H1 (cell line): ENCODE results near the gene EPHA4. TPM values are rescaled to one million over a fixed set of nuclear protein-coding genes. Genes with fewer than 3 reads are reported as not detected.

Source experiments
- CTCF ChIA-PET: fragments of 300-600 bp; sonication (Branson Sonifier 250); formaldehyde crosslinking; loops from one replicate; lab custom pipeline; 2021; ENCODE audit not compliant: partially characterized antibody; lab: Charles Lee
- POLR2A ChIA-PET: fragments of 300-600 bp; sonication (Branson Sonifier 250); formaldehyde crosslinking; loops from one replicate; lab custom pipeline; 2021; ENCODE audit warnings: inconsistent platforms; ENCODE audit not compliant: partially characterized antibody; lab: Charles Lee
- DNase-seq, 2 experiments: peaks; one replicate each; pipeline versions ENCODE4 v3.0.0 to v3.0.0-alpha.2; 2010 to 2022; ENCODE audit warnings: low spot score in 2 of 2, low read depth in 1 of 2, mixed read lengths in 1 of 2
- FAIRE-seq: peaks from 2 replicates; lab custom pipeline; 2011; peaks lifted over from hg19 to GRCh38; lab: Jason Lieb, UNC
- H2AFZ ChIP-seq: 2 replicates; pipeline ENCODE4 v1.8.1; 2012; ENCODE audit warnings: low read length, inconsistent platforms
- H2AK5ac ChIP-seq: 2 replicates; pipeline ENCODE4 v1.6.1; 2013; ENCODE audit warnings: low read depth, low read length
- H2BK120ac ChIP-seq: replicated peaks from 2 replicates; pipeline ENCODE3; 2013; ENCODE audit warnings: low read depth, low read length, inconsistent platforms
- H2BK12ac ChIP-seq: 2 replicates; pipeline ENCODE4 v1.6.1; 2013; ENCODE audit warnings: low read depth, low read length
- H2BK15ac ChIP-seq: 2 replicates; pipeline ENCODE4 v1.6.1; 2013; ENCODE audit warnings: low read length
- H2BK20ac ChIP-seq: 2 replicates; pipeline ENCODE4 v1.6.1; 2013; ENCODE audit warnings: low read length
- H2BK5ac ChIP-seq: 2 replicates; pipeline ENCODE4 v1.6.1; 2013; ENCODE audit warnings: low read depth, low read length
- H3K14ac ChIP-seq: 2 replicates; pipeline ENCODE4 v1.6.1; 2013; ENCODE audit warnings: inconsistent platforms; ENCODE audit not compliant: insufficient read length
- H3K18ac ChIP-seq: 2 replicates; pipeline ENCODE4 v1.6.1; 2013; ENCODE audit warnings: low read length; ENCODE audit errors: extremely low read depth
- H3K23ac ChIP-seq: 2 replicates; pipeline ENCODE4 v1.6.1; 2013; ENCODE audit warnings: inconsistent platforms; ENCODE audit not compliant: insufficient read length
- H3K23me2 ChIP-seq: 2 replicates; pipeline ENCODE4 v1.6.1; 2013; ENCODE audit warnings: low read depth, low read length
- H3K27ac ChIP-seq: 2 replicates; pipeline ENCODE4 v1.6.1; 2011; ENCODE audit warnings: low read depth, low read length, inconsistent platforms
- H3K27me3 ChIP-seq, 4 experiments: replicated peaks in 1 of 4; 1 replicate in 1 of 4; 2 replicates in 3 of 4; pipeline versions ENCODE4 v1.6.1 to v1.8.1; 2011 to 2013; ENCODE audit warnings: low read length in 3 of 4, mild to moderate bottlenecking in 3 of 4, inconsistent platforms in 2 of 4, mixed read lengths in 2 of 4, moderate library complexity in 1 of 4; ENCODE audit not compliant: control insufficient read depth in 3 of 4, insufficient read depth in 3 of 4; ENCODE audit errors: extremely low read depth in 1 of 4
- H3K36me3 ChIP-seq, 4 experiments: 2 replicates each; pipeline versions ENCODE4 v1.6.1 to v1.8.1; 2011 to 2013; ENCODE audit warnings: mild to moderate bottlenecking in 4 of 4, low read length in 3 of 4, moderate library complexity in 2 of 4, control low read depth in 1 of 4, inconsistent platforms in 1 of 4; ENCODE audit not compliant: insufficient read depth in 4 of 4, control insufficient read depth in 2 of 4
- H3K4ac ChIP-seq: replicated peaks from 2 replicates; pipeline ENCODE3; 2013; ENCODE audit warnings: low read length, low read depth, mixed read lengths, inconsistent platforms; ENCODE audit not compliant: insufficient read length
- H3K4me1 ChIP-seq, 4 experiments: replicated peaks in 1 of 4; 1 replicate in 1 of 4; 2 replicates in 3 of 4; pipeline versions ENCODE4 v1.6.1 to v1.8.1; 2011 to 2013; ENCODE audit warnings: low read length in 3 of 4, inconsistent platforms in 2 of 4, mixed read lengths in 1 of 4; ENCODE audit not compliant: insufficient read depth in 4 of 4, control insufficient read depth in 3 of 4
- H3K4me2 ChIP-seq, 2 experiments: 2 replicates each; pipeline versions ENCODE4 v1.6.1 to v1.8.1; 2011 to 2013; ENCODE audit warnings: low read depth in 2 of 2, low read length in 2 of 2, control low read depth in 1 of 2, inconsistent platforms in 1 of 2, mild to moderate bottlenecking in 1 of 2; ENCODE audit not compliant: insufficient read depth in 1 of 2
- H3K4me3 ChIP-seq, 4 experiments: fragments of 200-600, 300-600 bp in 1 of 4; sonication (generic), shearing (Covaris generic), sonication (Bioruptor Twin) in 1 of 4; 2 replicates each; pipeline versions ENCODE4 v1.5.1 to v1.8.1; 2011 to 2016; ENCODE audit warnings: low read length in 4 of 4, low read depth in 3 of 4, control low read depth in 2 of 4, inconsistent platforms in 2 of 4, mild to moderate bottlenecking in 2 of 4, mixed read lengths in 1 of 4, moderate library complexity in 1 of 4; ENCODE audit not compliant: insufficient read depth in 2 of 4; ENCODE audit errors: extremely low read depth in 1 of 4
- H3K56ac ChIP-seq: replicated peaks from 2 replicates; pipeline ENCODE3; 2013; ENCODE audit warnings: low read depth, mild to moderate bottlenecking, mixed read lengths, low read length, inconsistent platforms; ENCODE audit not compliant: insufficient read length
- H3K79me1 ChIP-seq: 2 replicates; pipeline ENCODE4 v1.6.1; 2013; ENCODE audit warnings: low read depth, low read length, control low read depth
- H3K79me2 ChIP-seq, 2 experiments: 2 replicates each; pipeline versions ENCODE4 v1.6.1 to v1.8.1; 2012 to 2013; ENCODE audit warnings: low read length in 2 of 2, mild to moderate bottlenecking in 2 of 2, inconsistent platforms in 1 of 2; ENCODE audit not compliant: insufficient read depth in 2 of 2, control insufficient read depth in 1 of 2
- H3K9ac ChIP-seq, 4 experiments: replicated peaks in 1 of 4; 1 replicate in 1 of 4; 2 replicates in 3 of 4; pipeline versions ENCODE4 v1.6.1 to v1.8.1; 2011 to 2013; ENCODE audit warnings: low read depth in 3 of 4, low read length in 3 of 4, control low read depth in 2 of 4, mild to moderate bottlenecking in 2 of 4, moderate library complexity in 2 of 4, inconsistent platforms in 1 of 4; ENCODE audit errors: extremely low read depth in 1 of 4
- H3K9me3 ChIP-seq, 2 experiments: 2 replicates each; pipeline versions ENCODE4 v1.6.1 to v1.8.1; 2012 to 2013; ENCODE audit warnings: mild to moderate bottlenecking in 2 of 2, moderate library complexity in 2 of 2, control low read depth in 1 of 2, inconsistent platforms in 1 of 2, low read depth in 1 of 2, low read length in 1 of 2, mixed read lengths in 1 of 2; ENCODE audit not compliant: insufficient read depth in 2 of 2
- H4K20me1 ChIP-seq, 2 experiments: replicated peaks in 1 of 2; 2 replicates each; pipeline versions ENCODE3 to v1.8.1; 2011 to 2013; ENCODE audit warnings: inconsistent platforms in 2 of 2, low read length in 2 of 2, mild to moderate bottlenecking in 1 of 2; ENCODE audit not compliant: insufficient read depth in 2 of 2, control insufficient read depth in 1 of 2
- H4K5ac ChIP-seq: 2 replicates; pipeline ENCODE4 v1.6.1; 2013; ENCODE audit warnings: low read length, low read depth, mixed read lengths, inconsistent platforms; ENCODE audit not compliant: insufficient read length
- H4K8ac ChIP-seq: 2 replicates; pipeline ENCODE4 v1.8.0; 2013; ENCODE audit warnings: mild to moderate bottlenecking, moderate library complexity, low read length, inconsistent platforms; ENCODE audit not compliant: insufficient read depth; ENCODE audit errors: extremely low read depth
- H4K91ac ChIP-seq: replicated peaks from 2 replicates; pipeline ENCODE3; 2013; ENCODE audit warnings: low read length, mixed read lengths, inconsistent platforms; ENCODE audit not compliant: insufficient read length
- CBX8 ChIP-seq: fragments of 300-800, 300-1000 bp; sonication (generic); IDR thresholded peaks from 2 replicates; pipeline ENCODE4 v1.7.1; 2016; ENCODE audit warnings: low read depth, low read length, borderline replicate concordance
- CTBP2 ChIP-seq: IDR thresholded peaks from 2 replicates; pipeline ENCODE4 v1.7.0; 2011; ENCODE audit warnings: borderline replicate concordance, mild to moderate bottlenecking, moderate library complexity, mixed read lengths, low read length; ENCODE audit not compliant: insufficient read depth, insufficient read length
- KDM4A ChIP-seq: IDR thresholded peaks from one replicate; pipeline ENCODE4 v1.7.1; 2012; ENCODE audit warnings: low read depth, mild to moderate bottlenecking, moderate library complexity, low read length, inconsistent platforms; ENCODE audit not compliant: severe bottlenecking
- KDM5A ChIP-seq: fragments of 200-600 bp; IDR thresholded peaks from 2 replicates; pipeline ENCODE4 v1.7.1; 2012; ENCODE audit warnings: mild to moderate bottlenecking, low read length, inconsistent platforms, mixed read lengths
- NRF1 ChIP-seq: IDR thresholded peaks from 2 replicates; pipeline ENCODE4 v1.6.1; 2011; ENCODE audit warnings: mild to moderate bottlenecking, low read depth, low read length, improper control_type of control experiment
- PHF8 ChIP-seq: fragments of 200-600 bp; sonication (generic); conservative IDR thresholded peaks from 2 replicates; pipeline ENCODE4 v1.7.1; 2012; ENCODE audit warnings: low read depth, mild to moderate bottlenecking, inconsistent platforms, low read length, moderate library complexity
- RAD21 ChIP-seq, 2 experiments: IDR thresholded peaks in 1 of 2; conservative IDR thresholded peaks in 1 of 2; 2 replicates each; pipeline ENCODE4 v1.6.1; 2011; ENCODE audit warnings: low read depth in 2 of 2, low read length in 2 of 2, improper control_type of control experiment in 1 of 2, inconsistent platforms in 1 of 2, mild to moderate bottlenecking in 1 of 2, moderate library complexity in 1 of 2
- RBBP5 ChIP-seq: IDR thresholded peaks from 2 replicates; pipeline ENCODE4 v1.7.1; 2012; ENCODE audit warnings: low read depth, mild to moderate bottlenecking, inconsistent platforms, low read length, moderate library complexity, borderline replicate concordance
- SAP30 ChIP-seq: fragments of 300-600 bp; sonication (generic); IDR thresholded peaks from 2 replicates; pipeline ENCODE4 v1.7.1; 2012; ENCODE audit warnings: low read length, moderate library complexity, mild to moderate bottlenecking, inconsistent platforms; ENCODE audit not compliant: insufficient read depth, insufficient replicate concordance
- SP1 ChIP-seq: IDR thresholded peaks from 2 replicates; pipeline ENCODE4 v1.6.1; 2011; ENCODE audit warnings: low read depth, low read length
- SP4 ChIP-seq: IDR thresholded peaks from 2 replicates; pipeline ENCODE4 v1.6.1; 2012; ENCODE audit warnings: low read length, inconsistent platforms
- YY1 ChIP-seq: IDR thresholded peaks from 2 replicates; pipeline ENCODE4 v1.6.1; 2011; ENCODE audit warnings: low read depth, mild to moderate bottlenecking, low read length
- WGBS, 2 experiments: shearing (Covaris generic) in 1 of 2; methylation state at CpG; one replicate each; pipeline versions ENCODE4 v1.1.6 to v1.1.7; 2013 to 2015; ENCODE audit warnings: low lambda C conversion rate in 2 of 2, mixed read lengths in 2 of 2, inconsistent platforms in 1 of 2, low coverage in 1 of 2, missing lambda C conversion rate in 1 of 2; ENCODE audit not compliant: insufficient replicate concordance in 2 of 2, insufficient coverage in 1 of 2, insufficient read length in 1 of 2; ENCODE audit errors: extremely low coverage in 1 of 2, missing lambda C conversion rate in 1 of 2; 5-methylcytosine and 5-hydroxymethylcytosine counted together
- polyA plus RNA-seq, 7 experiments: library from polyadenylated mRNA; depleted of rRNA in 3 of 7; stranded (reverse) in 5 of 7; unstranded in 2 of 7; fragments of >200 nt in 5 of 7; fragments of 200-250 nt in 2 of 7; gene quantifications; 1 replicate in 5 of 7; 2 replicates in 1 of 7; 4 replicates in 1 of 7; pipeline versions ENCODE4 v1.2.1 to v1.2.3, GENCODE V29; 2011 to 2013; ENCODE audit warnings: missing spikeins in 2 of 7, mixed read lengths in 2 of 7
- total RNA-seq: library from RNA; stranded (reverse); fragmentation: NEBNext Ultra II Directional; extraction: Animal tissue kit (Norgen Biotek cat#: 25700); gene quantifications from 2 replicates; pipeline ENCODE4 v1.2.1, GENCODE V29; 2021

The EPHA4 gene
- total and polyA plus RNA-seq, 2 of the 8 experiments (the other 6 are each of a cell fraction or from before 2014, with no cell fraction given): 4.3 to 5.7 TPM

- Histone ChIP-seq H3K27me3 (no peaks in the 10 kb centered on the region), H3K36me3 (peaks cover 0 to 8% (median 0%) of the 10 kb centered on the region in 4 experiments; a peak in 1 of 8 replicates), H3K14ac (no peak overlapping the region), H3K27ac (no peak overlapping the region), H3K18ac (no peak overlapping the region), H3K79me2 (no peaks in the 10 kb centered on the region), H2AK5ac (no peak overlapping the region), H3K4ac (no peak overlapping the region), H3K4me3 (no peak overlapping the region), H3K56ac (no peak overlapping the region), H2AFZ (no peak overlapping the region), H4K8ac (no peak overlapping the region), H3K79me1 (no peaks in the 10 kb centered on the region), H3K9me3 (peaks cover 0 to 3% of the 10 kb centered on the region in 2 experiments; a peak in 1 of 4 replicates), H4K5ac (no peak overlapping the region), H3K23ac (no peak overlapping the region), H2BK12ac (no peak overlapping the region), H2BK20ac (no peak overlapping the region), H3K4me2 (no peak overlapping the region), H2BK120ac (no peak overlapping the region), H3K4me1 (peaks cover 0 to 9% (median 2%) of the 10 kb centered on the region in 4 experiments; a peak in 4 of 7 replicates), H2BK15ac (no peak overlapping the region), H2BK5ac (no peak overlapping the region), H4K20me1 (no peaks in the 10 kb centered on the region), H3K9ac (no peak overlapping the region), H4K91ac (no peak overlapping the region), H3K23me2 (no peaks in the 10 kb centered on the region)
- ChIA-PET CTCF (no interaction called here), POLR2A (no interaction called here)
- 94% methylated on average over 13 of the region's 13 CpGs; no CpG with 5 or more reads in 1 of the 2 experiments for WGBS, 2 experiments
- no peak for FAIRE-seq
- no peak for DNase-seq
- TF ChIP-seq SP4: no peak
- TF ChIP-seq PHF8: no peak
- no peak for TF ChIP-seq KDM5A
- TF ChIP-seq RAD21 (IDR thresholded peaks at IDR 0.05 in 1 of 2, conservative IDR thresholded peaks at IDR 0.05 in 1 of 2; ENCODE audit: low read depth in 2 of 2, low read length in 2 of 2): no peak
- TF ChIP-seq YY1: no peak
- TF ChIP-seq CBX8: no peak
- no peak for TF ChIP-seq RBBP5
- TF ChIP-seq NRF1: no peak
- TF ChIP-seq SAP30: no peak
- no peak for TF ChIP-seq KDM4A
- TF ChIP-seq SP1: no peak
- no peak for TF ChIP-seq CTBP2
Observed at GRCh38 chr2:221451862-221452788, 120.0 kb downstream of the EPHA4 start.
